SK-N-SH (cell line): Measurements from ENCODE around the gene FANCL. TPM values are rescaled to one million over a fixed set of nuclear protein-coding genes. Genes with fewer than 3 reads are reported as not detected.

ENCODE experiments used
- CTCF ChIA-PET: fragments of 300-600, 350-600 bp; formaldehyde crosslinking; extraction: SDS; loops from one replicate; lab custom pipeline; 2021; lab: Yijun Ruan, JAX
- POLR2A ChIA-PET: fragments of 350-600 bp; sonication (Branson Sonifier 250); formaldehyde crosslinking; extraction: SDS; loops from one replicate; lab custom pipeline; 2020; ENCODE audit warnings: antibody characterized with exemption, inconsistent platforms; lab: Yijun Ruan, JAX
- DNase-seq: peaks from one replicate; pipeline ENCODE4 v3.0.0; 2012
- H2AFZ ChIP-seq: fragments of 200-600 bp; sonication (generic); 2 replicates; pipeline ENCODE4 v1.8.1; 2016; ENCODE audit warnings: antibody characterized with exemption, mild to moderate bottlenecking, low read depth
- H3F3A ChIP-seq: fragments of 200-600 bp; sonication (generic); replicated peaks from 2 replicates; pipeline ENCODE3; 2016; ENCODE audit warnings: antibody characterized with exemption, mild to moderate bottlenecking; ENCODE audit not compliant: insufficient read depth
- H3K27ac ChIP-seq, 2 experiments: fragments of 200-500 bp in 1 of 2; fragments of 200-600 bp in 1 of 2; sonication (Bioruptor generic) in 1 of 2; sonication (generic), shearing (Covaris generic) in 1 of 2; 2 replicates each; pipeline versions ENCODE4 v1.5.1 to v1.6.1; 2014 to 2016; ENCODE audit warnings: low read depth in 2 of 2, inconsistent platforms in 1 of 2, low read length in 1 of 2, mild to moderate bottlenecking in 1 of 2, mixed read lengths in 1 of 2
- H3K27me3 ChIP-seq: fragments of 200-600 bp; sonication (generic), shearing (Covaris generic); 2 replicates; pipeline ENCODE4 v1.6.1; 2016; ENCODE audit warnings: mixed run types; ENCODE audit not compliant: insufficient read depth
- H3K36me3 ChIP-seq, 2 experiments: fragments of 200-500 bp in 1 of 2; fragments of 200-600 bp in 1 of 2; sonication (Bioruptor generic) in 1 of 2; sonication (generic) in 1 of 2; replicated peaks in 1 of 2; 2 replicates each; pipeline versions ENCODE3 to v1.5.1; 2014 to 2016; ENCODE audit warnings: low read length in 1 of 2, mild to moderate bottlenecking in 1 of 2; ENCODE audit not compliant: insufficient read depth in 2 of 2, control insufficient read depth in 1 of 2
- H3K4me1 ChIP-seq, 2 experiments: fragments of 200-500 bp in 1 of 2; fragments of 200-600 bp in 1 of 2; sonication (Bioruptor generic) in 1 of 2; sonication (generic), shearing (Covaris generic) in 1 of 2; 2 replicates each; pipeline versions ENCODE4 v1.5.1 to v1.6.1; 2014 to 2016; ENCODE audit warnings: low read depth in 1 of 2, low read length in 1 of 2, mixed run types in 1 of 2; ENCODE audit not compliant: insufficient read depth in 2 of 2, control insufficient read depth in 1 of 2
- H3K4me2 ChIP-seq: fragments of 200-600 bp; sonication (generic), shearing (Covaris generic); 2 replicates; pipeline ENCODE4 v1.6.1; 2017; ENCODE audit warnings: mixed run types
- H3K4me3 ChIP-seq, 2 experiments: fragments of 200-500 bp in 1 of 2; fragments of 200-600 bp in 1 of 2; sonication (Bioruptor generic) in 1 of 2; sonication (generic), shearing (Covaris generic) in 1 of 2; 2 replicates each; pipeline versions ENCODE4 v1.5.1 to v1.8.1; 2014 to 2016; ENCODE audit warnings: low read depth in 2 of 2, inconsistent platforms in 1 of 2, low read length in 1 of 2, mild to moderate bottlenecking in 1 of 2, mixed read lengths in 1 of 2, moderate library complexity in 1 of 2
- H3K79me2 ChIP-seq: fragments of 200-600 bp; sonication (generic); 2 replicates; pipeline ENCODE4 v1.8.1; 2017; ENCODE audit warnings: mild to moderate bottlenecking; ENCODE audit not compliant: insufficient read depth
- H3K9ac ChIP-seq: fragments of 200-600 bp; sonication (generic); 2 replicates; pipeline ENCODE4 v1.6.1; 2017; ENCODE audit warnings: mixed run types
- H3K9me2 ChIP-seq: fragments of 200-600 bp; sonication (generic); 2 replicates; pipeline ENCODE4 v1.6.1; 2017; ENCODE audit warnings: mixed run types
- H3K9me3 ChIP-seq: fragments of 200-600 bp; sonication (generic); 2 replicates; pipeline ENCODE4 v1.6.1; 2017; ENCODE audit warnings: mixed run types, mild to moderate bottlenecking, moderate library complexity
- H4K20me1 ChIP-seq: fragments of 200-600 bp; sonication (generic); 2 replicates; pipeline ENCODE4 v1.6.1; 2017; ENCODE audit warnings: mild to moderate bottlenecking, mixed run types; ENCODE audit not compliant: insufficient read depth
- EP300 ChIP-seq, 2 experiments: IDR thresholded peaks; 2 replicates each; pipeline versions ENCODE4 v1.4.0 to v1.6.1; 2012; ENCODE audit warnings: borderline replicate concordance in 1 of 2, low read depth in 1 of 2, low read length in 1 of 2
- EZH2phosphoT487 ChIP-seq: fragments of 200-600 bp; sonication (generic); IDR thresholded peaks from 2 replicates; pipeline ENCODE4 v1.6.1; 2017; ENCODE audit warnings: low read depth, mixed run types, mild to moderate bottlenecking, antibody characterized with exemption, moderate library complexity, borderline replicate concordance
- FOSL2 ChIP-seq: IDR thresholded peaks from 2 replicates; pipeline ENCODE4 v1.4.0; 2012; ENCODE audit warnings: low read depth, mild to moderate bottlenecking, moderate library complexity, borderline replicate concordance
- FOXM1 ChIP-seq: IDR thresholded peaks from 2 replicates; pipeline ENCODE4 v1.4.0; 2012; ENCODE audit warnings: low read depth, mild to moderate bottlenecking
- GABPA ChIP-seq: IDR thresholded peaks from 2 replicates; pipeline ENCODE4 v1.4.0; 2012; ENCODE audit warnings: low read depth, mild to moderate bottlenecking
- JUND ChIP-seq: IDR thresholded peaks from 2 replicates; pipeline ENCODE4 v1.4.0; 2012
- MEF2A ChIP-seq: IDR thresholded peaks from 2 replicates; pipeline ENCODE4 v1.4.0; 2012; ENCODE audit warnings: low read depth, borderline replicate concordance
- MXI1 ChIP-seq: IDR thresholded peaks from 2 replicates; pipeline ENCODE4 v1.6.1; 2012; ENCODE audit warnings: mild to moderate bottlenecking, low read depth, low read length, improper control_type of control experiment
- NFIC ChIP-seq: IDR thresholded peaks from 2 replicates; pipeline ENCODE4 v1.4.0; 2012; ENCODE audit warnings: borderline replicate concordance
- RAD21 ChIP-seq: IDR thresholded peaks from 2 replicates; pipeline ENCODE4 v1.6.1; 2012; ENCODE audit warnings: mild to moderate bottlenecking, low read length
- TCF12 ChIP-seq: IDR thresholded peaks from 2 replicates; pipeline ENCODE4 v1.4.0; 2012
- TEAD4 ChIP-seq: IDR thresholded peaks from 2 replicates; pipeline ENCODE4 v1.4.0; 2012; ENCODE audit warnings: mild to moderate bottlenecking, borderline replicate concordance; ENCODE audit not compliant: insufficient read depth
- YY1 ChIP-seq: IDR thresholded peaks from 2 replicates; pipeline ENCODE4 v1.4.0; 2012; ENCODE audit warnings: low read depth, mild to moderate bottlenecking
- WGBS: methylation state at CpG from one replicate; pipeline ENCODE4 v1.1.6; 2017; ENCODE audit warnings: low lambda C conversion rate; 5-methylcytosine and 5-hydroxymethylcytosine counted together
- polyA plus RNA-seq, 3 experiments: library from polyadenylated mRNA; depleted of rRNA; stranded (reverse); fragments of >200 nt; gene quantifications; 2 replicates each; pipeline ENCODE4 v1.2.3, GENCODE V29; 2012
- TF ChIP-seq, protein P1 (sequence below): IDR thresholded peaks from 2 replicates; pipeline ENCODE4 v1.4.0; 2012; ENCODE audit warnings: low read depth
- TF ChIP-seq, protein P2 (sequence below): fragments of 200-600 bp; sonication (generic); IDR thresholded peaks from 2 replicates; pipeline ENCODE4 v1.6.1; 2017; ENCODE audit warnings: antibody characterized with exemption, mild to moderate bottlenecking, moderate library complexity
- TF ChIP-seq, protein P3 (sequence below): IDR thresholded peaks from 2 replicates; pipeline ENCODE4; 2012
- TF ChIP-seq, protein P4 (sequence below): IDR thresholded peaks from 2 replicates; pipeline ENCODE4 v1.6.1; 2012; ENCODE audit warnings: mild to moderate bottlenecking, low read depth, low read length, moderate library complexity
- TF ChIP-seq, protein P5 (sequence below): fragments of 150-350 bp; IDR thresholded peaks from 2 replicates; pipeline ENCODE4 v1.6.1; 2016; ENCODE audit warnings: mild to moderate bottlenecking, low read depth, low read length
- TF ChIP-seq, protein P6 (sequence below): fragments of 150-350 bp; IDR thresholded peaks from 2 replicates; pipeline ENCODE4 v1.6.1; 2017; ENCODE audit warnings: antibody characterized with exemption, low read length, low read depth, borderline replicate concordance

Gene FANCL
- polyA plus RNA-seq, 1 of the 3 experiments (the other 2 are of a cell fraction): 11.8 TPM

DNA sequence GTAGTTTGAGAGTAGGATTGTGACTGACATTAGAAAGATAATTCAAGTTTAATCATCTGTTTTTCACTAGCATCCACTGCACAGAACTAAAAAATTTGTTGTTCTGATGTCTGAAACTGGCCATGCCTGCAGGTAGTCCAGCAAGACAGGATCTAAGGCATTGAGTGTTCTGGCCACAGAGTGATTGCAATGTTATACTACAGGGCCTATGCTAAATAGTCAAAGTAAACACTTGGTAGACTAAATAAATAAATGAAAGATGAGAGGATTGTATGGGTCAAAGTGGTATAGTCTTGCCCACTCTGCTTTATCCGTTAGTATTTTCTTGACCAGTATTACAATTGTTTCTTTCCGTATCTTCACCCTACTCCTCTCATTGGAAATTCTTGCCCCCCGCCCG lies 27.6 kb upstream of the FANCL start:
- no peak overlapping the region for H3K4me3 ChIP-seq
- WGBS: 65% methylated on average over 4 of the region's 4 CpGs
- H3K36me3 ChIP-seq: no peaks in the 10 kb centered on the region
- no peak for DNase-seq
- no peak overlapping the region for H3K9ac ChIP-seq
- no peaks in the 10 kb centered on the region for H3K79me2 ChIP-seq
- H2AFZ ChIP-seq: no peak overlapping the region
- H3K27me3 ChIP-seq: no peaks in the 10 kb centered on the region
- no peak for TF ChIP-seq RAD21
- no peak for TF ChIP-seq FOXM1
- no peak for TF ChIP-seq NFIC
- TF ChIP-seq, protein P1, sequence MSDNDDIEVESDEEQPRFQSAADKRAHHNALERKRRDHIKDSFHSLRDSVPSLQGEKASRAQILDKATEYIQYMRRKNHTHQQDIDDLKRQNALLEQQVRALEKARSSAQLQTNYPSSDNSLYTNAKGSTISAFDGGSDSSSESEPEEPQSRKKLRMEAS: no peak
- TF ChIP-seq EZH2phosphoT487: no peak
- TF ChIP-seq TEAD4: no peak
- TF ChIP-seq, protein P2, sequence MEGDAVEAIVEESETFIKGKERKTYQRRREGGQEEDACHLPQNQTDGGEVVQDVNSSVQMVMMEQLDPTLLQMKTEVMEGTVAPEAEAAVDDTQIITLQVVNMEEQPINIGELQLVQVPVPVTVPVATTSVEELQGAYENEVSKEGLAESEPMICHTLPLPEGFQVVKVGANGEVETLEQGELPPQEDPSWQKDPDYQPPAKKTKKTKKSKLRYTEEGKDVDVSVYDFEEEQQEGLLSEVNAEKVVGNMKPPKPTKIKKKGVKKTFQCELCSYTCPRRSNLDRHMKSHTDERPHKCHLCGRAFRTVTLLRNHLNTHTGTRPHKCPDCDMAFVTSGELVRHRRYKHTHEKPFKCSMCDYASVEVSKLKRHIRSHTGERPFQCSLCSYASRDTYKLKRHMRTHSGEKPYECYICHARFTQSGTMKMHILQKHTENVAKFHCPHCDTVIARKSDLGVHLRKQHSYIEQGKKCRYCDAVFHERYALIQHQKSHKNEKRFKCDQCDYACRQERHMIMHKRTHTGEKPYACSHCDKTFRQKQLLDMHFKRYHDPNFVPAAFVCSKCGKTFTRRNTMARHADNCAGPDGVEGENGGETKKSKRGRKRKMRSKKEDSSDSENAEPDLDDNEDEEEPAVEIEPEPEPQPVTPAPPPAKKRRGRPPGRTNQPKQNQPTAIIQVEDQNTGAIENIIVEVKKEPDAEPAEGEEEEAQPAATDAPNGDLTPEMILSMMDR: no peak
- TF ChIP-seq, protein P3, sequence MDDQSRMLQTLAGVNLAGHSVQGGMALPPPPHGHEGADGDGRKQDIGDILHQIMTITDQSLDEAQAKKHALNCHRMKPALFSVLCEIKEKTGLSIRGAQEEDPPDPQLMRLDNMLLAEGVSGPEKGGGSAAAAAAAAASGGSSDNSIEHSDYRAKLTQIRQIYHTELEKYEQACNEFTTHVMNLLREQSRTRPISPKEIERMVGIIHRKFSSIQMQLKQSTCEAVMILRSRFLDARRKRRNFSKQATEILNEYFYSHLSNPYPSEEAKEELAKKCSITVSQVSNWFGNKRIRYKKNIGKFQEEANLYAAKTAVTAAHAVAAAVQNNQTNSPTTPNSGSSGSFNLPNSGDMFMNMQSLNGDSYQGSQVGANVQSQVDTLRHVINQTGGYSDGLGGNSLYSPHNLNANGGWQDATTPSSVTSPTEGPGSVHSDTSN: no peak
- TF ChIP-seq MXI1: no peak
- TF ChIP-seq, protein P4, sequence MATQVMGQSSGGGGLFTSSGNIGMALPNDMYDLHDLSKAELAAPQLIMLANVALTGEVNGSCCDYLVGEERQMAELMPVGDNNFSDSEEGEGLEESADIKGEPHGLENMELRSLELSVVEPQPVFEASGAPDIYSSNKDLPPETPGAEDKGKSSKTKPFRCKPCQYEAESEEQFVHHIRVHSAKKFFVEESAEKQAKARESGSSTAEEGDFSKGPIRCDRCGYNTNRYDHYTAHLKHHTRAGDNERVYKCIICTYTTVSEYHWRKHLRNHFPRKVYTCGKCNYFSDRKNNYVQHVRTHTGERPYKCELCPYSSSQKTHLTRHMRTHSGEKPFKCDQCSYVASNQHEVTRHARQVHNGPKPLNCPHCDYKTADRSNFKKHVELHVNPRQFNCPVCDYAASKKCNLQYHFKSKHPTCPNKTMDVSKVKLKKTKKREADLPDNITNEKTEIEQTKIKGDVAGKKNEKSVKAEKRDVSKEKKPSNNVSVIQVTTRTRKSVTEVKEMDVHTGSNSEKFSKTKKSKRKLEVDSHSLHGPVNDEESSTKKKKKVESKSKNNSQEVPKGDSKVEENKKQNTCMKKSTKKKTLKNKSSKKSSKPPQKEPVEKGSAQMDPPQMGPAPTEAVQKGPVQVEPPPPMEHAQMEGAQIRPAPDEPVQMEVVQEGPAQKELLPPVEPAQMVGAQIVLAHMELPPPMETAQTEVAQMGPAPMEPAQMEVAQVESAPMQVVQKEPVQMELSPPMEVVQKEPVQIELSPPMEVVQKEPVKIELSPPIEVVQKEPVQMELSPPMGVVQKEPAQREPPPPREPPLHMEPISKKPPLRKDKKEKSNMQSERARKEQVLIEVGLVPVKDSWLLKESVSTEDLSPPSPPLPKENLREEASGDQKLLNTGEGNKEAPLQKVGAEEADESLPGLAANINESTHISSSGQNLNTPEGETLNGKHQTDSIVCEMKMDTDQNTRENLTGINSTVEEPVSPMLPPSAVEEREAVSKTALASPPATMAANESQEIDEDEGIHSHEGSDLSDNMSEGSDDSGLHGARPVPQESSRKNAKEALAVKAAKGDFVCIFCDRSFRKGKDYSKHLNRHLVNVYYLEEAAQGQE: no peak
- TF ChIP-seq YY1: no peak
- TF ChIP-seq, protein P5, sequence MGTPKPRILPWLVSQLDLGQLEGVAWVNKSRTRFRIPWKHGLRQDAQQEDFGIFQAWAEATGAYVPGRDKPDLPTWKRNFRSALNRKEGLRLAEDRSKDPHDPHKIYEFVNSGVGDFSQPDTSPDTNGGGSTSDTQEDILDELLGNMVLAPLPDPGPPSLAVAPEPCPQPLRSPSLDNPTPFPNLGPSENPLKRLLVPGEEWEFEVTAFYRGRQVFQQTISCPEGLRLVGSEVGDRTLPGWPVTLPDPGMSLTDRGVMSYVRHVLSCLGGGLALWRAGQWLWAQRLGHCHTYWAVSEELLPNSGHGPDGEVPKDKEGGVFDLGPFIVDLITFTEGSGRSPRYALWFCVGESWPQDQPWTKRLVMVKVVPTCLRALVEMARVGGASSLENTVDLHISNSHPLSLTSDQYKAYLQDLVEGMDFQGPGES: no peak
- no peak for TF ChIP-seq TCF12
- no peak for TF ChIP-seq EP300 (IDR thresholded peaks at IDR 0.05; ENCODE audit: borderline replicate concordance in 1 of 2, low read depth in 1 of 2, low read length in 1 of 2)
- TF ChIP-seq FOSL2: no peak
- TF ChIP-seq, protein P6, sequence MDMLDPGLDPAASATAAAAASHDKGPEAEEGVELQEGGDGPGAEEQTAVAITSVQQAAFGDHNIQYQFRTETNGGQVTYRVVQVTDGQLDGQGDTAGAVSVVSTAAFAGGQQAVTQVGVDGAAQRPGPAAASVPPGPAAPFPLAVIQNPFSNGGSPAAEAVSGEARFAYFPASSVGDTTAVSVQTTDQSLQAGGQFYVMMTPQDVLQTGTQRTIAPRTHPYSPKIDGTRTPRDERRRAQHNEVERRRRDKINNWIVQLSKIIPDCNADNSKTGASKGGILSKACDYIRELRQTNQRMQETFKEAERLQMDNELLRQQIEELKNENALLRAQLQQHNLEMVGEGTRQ: no peak
- no peak for TF ChIP-seq JUND
- TF ChIP-seq GABPA: no peak
- no peak for TF ChIP-seq MEF2A
- POLR2A ChIA-PET: no interaction called here
- H3K4me2 ChIP-seq: no peak overlapping the region
- no peaks in the 10 kb centered on the region for H3K9me2 ChIP-seq
- H3F3A ChIP-seq: no peaks in the 10 kb centered on the region
- H3K9me3 ChIP-seq: no peaks in the 10 kb centered on the region
- no peaks in the 10 kb centered on the region for H3K4me1 ChIP-seq
- H3K27ac ChIP-seq: no peak overlapping the region
- CTCF ChIA-PET: no interaction called here
- H4K20me1 ChIP-seq: no peaks in the 10 kb centered on the region
